ENCODE measurements around the gene HADH. TPM values are rescaled to one million over a fixed set of nuclear protein-coding genes. Genes with fewer than 3 reads are reported as not detected.
"Not testable (repeated sequence)": the region's sequence is repeated elsewhere in the genome, so short reads cannot be mapped to it uniquely, and the experiment has no call there.

HADH gene
- polyA plus RNA-seq, 4 donors: 96.5 to 115 (median 100.0) TPM

DNA sequence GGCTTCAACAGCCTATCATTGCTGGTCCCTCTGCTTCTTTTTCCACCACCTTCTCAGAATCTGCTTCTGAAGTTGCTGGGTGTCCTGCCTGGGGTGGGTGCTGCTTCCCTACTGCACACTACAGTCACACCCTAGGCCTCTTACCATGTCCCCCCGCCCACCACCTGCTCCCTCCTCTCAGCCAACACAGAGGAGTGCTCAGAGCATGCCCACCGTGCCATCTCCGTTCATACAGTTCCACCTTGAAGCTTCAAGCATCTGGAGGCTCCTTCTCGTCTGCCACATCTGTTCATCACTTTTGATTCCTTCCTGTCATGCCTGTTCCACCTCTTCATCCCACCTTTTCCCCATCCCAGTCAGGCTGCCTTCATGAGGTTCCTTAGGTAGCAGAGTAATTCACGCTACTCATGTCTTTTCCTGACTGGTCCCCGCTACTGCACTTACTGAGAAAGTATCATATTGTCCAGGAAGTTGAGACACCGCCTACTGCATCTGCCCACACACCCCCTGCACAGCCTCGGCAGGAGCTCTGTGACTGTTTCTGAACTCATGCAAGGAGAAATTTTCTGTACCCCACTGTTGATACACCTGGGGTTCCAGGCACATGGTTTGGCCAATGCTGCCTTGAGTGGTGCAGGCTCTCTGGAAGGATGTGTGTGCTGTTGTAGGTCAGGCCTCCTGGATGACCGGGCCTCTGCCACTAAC, 39.5 kb downstream of the HADH start:
- no peak for DNase-seq (ENCODE audit: low read depth in 4 of 4, low spot score in 3 of 4)

DNA sequence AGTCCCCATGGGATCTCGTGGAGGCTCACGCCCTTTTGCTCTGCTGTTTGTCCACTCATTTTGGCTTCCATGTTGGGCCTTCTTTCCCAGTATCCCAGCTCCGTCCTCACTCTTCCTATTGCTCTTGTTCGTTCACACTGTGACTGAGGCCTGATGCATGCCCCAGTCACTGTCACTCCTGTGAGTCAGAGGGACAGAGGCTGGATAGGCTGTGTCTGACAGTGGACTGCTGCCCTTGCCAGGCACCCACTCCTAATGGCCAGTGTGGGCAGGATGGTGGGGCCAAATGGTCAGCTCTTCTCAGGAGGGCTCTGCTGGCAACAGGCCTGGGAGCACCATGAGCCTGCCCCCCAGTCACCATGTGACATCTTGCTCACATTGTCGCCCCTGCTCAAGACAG, 40.0 kb downstream of the HADH start:
- no peak for DNase-seq (ENCODE audit: low read depth in 4 of 4, low spot score in 3 of 4)

DNA sequence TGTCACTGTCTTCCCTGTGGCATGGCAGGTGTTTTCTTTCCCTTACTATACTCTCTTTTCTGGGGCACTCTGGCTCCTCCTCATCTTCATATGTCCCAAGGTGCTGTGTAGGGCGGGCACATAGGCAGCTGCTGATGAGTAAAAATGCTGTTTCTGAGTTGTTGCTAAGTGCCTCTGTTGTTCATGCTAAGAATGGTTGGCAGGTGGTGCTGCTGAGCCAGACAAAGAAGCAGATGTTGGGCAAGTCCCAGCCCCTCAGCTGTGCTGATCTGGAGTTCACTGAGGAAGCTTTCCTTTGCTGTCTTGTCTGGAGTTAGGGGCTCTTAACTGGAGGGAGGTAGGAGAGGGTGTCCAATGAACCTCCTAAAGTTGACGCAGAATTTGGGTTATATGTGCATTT, 40.6 kb downstream of the HADH start:
- peak in 1 of 4 donors; percentile 24 for DNase-seq (ENCODE audit: low read depth in 4 of 4, low spot score in 3 of 4)

DNA sequence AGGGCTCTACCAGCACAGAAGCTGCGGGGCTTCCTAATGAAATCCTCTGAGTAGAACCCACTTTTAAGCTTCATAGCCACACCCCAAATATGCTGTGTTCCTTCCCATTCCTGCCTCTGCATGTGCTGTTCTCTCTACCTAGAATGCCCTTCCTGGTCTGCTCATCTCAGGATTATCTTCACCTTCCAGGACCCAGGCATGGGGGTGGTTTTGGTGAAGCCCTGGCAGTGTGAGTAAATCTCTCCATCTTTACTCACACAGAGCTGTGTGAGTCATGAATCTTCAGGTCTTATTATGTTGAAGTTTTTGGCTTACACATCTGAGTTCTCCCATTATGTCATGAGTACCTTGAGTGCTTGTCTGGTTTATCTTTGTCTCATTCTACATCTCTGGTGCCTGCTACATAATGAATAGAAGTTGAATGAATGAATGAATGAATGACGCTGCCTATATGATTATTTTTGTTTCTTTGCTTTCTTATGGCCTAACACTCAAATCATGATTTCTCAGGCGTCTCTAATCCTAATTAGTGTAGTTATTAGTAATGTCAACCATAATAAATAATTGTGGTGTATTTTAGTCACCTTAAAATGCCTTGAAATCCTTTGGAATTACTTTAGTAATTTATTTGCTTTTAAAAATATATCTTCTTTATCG, 41.9 kb downstream of the HADH start:
- no peak for DNase-seq (ENCODE audit: low read depth in 4 of 4, low spot score in 3 of 4)

DNA sequence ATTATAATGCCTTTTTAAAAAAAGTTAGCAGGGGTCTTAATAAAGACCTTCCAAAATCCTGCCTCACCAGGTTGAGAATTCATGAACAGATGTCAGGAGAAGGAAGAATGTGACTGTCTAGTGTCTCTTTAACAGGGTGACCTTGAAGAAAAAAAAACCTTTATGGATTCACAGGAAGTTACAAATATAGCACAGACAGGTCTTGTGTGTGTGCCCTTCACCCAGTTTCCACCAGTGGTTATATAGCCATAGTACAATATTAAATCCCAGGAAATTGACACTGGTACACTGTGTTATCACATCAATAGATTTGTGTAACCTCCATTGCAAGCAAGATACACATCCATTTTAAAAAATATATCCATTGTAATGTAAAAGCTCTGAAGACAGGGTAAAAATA, 43.7 kb downstream of the HADH start:
- DNase-seq (ENCODE audit: low read depth in 4 of 4, low spot score in 3 of 4): no peak

DNA sequence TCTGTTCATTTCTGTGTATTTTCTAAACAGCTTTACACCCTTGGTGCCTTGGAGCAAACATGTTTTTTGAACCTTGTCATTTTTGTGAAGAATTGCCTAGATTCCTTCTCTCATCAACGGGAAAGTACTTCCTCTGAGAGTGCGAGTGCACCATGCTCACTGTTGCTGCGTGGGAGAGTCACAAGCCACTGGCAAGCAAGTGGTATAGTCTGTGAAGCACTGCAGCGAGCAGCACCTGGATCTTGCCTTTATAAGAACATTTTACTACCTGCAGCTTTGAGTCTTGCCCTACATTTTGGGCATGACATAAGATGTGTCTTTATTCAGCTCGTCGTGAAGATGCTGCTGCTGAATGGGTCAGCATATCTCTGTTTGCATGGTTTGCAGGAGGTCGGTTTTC, 44.9 kb downstream of the HADH start:
- DNase-seq (ENCODE audit: low read depth in 4 of 4, low spot score in 3 of 4): no peak

DNA sequence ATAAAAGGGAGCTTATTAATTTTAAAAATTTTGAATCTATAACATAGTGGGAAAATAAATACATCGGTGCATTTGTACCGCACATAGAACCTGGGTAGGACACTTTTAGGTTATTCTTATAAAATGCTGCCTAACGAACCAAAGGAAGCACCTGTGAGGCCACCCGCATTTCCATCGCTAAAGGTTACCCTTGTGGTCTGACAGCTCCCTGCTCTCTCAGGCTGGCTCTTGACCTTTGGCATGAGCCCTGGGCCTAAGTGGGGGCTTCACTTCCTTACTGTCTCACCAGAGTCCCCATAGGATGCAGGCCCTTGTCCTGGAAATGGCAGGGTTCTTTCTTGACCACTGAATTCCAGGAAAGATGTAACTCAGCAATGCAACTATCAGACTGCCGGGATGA, 46.0 kb downstream of the HADH start:
- no peak for DNase-seq (ENCODE audit: low read depth in 4 of 4, low spot score in 3 of 4)

DNA sequence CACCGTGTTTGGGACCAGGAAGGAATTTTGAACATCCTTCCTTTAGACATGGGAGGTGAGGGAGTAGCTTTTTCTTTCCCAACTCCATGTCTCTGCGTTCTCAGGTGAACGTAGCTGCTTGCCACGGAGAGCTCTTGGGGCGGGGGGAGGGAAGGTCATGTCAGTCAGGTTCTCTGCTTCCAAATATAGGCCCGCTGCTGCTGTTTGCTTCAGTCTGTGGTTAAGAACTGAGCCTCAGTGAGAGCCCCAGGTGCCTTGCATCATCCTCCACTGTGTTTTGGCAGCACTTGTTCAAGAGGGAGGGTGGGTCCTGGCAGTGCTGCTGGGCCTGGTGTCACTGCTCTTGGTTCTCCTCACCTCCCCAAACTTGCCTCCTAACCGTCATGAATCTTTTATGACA, 46.5 kb downstream of the HADH start:
- DNase-seq (ENCODE audit: low read depth in 4 of 4, low spot score in 3 of 4): no peak

DNA sequence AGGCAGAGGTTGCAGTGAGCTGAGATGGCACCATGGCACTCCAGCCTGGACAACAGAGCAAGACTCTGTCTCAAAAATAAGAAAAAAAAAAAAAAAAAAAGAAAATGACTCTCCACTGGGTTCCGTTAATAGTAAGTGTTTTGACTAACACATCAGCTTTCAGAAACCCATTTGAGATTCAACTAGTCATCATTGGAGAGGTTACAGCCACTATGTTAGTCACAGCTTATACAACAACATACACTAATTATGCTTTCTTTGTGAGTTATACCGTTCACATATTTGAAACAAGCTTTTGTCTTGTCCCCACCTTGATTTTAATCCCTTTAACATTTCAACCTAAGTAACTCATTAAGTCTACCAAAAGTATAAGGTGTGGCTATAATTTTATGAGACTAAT, 48.2 kb downstream of the HADH start:
- no peak for DNase-seq (ENCODE audit: low read depth in 4 of 4, low spot score in 3 of 4)

DNA sequence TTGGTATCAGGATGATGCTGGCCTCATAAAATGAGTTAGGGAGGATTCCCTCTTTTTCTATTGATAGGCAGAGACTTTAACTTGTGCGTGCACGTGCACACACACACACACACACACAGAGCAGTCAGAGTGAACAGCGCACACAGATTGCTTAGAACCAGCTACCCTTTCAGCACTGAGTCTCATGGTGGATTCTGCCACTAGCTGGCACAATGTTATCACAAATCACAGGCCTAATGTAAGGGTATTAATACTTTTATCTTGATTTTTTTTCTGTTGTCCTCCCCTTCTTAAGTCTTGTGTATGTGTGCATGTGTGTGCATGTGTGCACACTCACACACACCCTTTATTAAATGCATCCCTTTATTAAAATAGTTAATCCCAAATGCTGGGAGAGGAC, 53.2 kb downstream of the HADH start:
- DNase-seq (ENCODE audit: low read depth in 4 of 4, low spot score in 3 of 4): no peak

DNA sequence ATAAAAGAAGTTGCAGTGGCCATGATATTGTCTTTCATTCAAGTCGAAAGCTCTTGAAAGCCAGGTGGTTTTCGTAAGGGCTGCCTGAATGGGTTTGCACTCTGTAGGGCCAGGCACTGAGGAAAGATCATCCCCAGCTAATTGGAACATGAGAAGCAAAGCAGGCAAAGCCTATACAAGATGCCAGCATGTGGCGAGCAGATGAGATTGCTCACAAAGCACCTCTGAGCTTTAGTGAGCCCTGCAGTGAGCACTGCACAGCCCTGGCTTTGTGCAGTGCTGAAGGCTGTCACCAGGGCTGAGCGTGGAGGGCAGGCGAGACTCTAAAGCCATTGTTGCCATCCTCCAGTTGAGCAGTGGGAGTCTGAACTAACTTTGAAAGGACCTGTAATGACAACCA, 53.8 kb downstream of the HADH start:
- no peak for DNase-seq (ENCODE audit: low read depth in 4 of 4, low spot score in 3 of 4)

DNA sequence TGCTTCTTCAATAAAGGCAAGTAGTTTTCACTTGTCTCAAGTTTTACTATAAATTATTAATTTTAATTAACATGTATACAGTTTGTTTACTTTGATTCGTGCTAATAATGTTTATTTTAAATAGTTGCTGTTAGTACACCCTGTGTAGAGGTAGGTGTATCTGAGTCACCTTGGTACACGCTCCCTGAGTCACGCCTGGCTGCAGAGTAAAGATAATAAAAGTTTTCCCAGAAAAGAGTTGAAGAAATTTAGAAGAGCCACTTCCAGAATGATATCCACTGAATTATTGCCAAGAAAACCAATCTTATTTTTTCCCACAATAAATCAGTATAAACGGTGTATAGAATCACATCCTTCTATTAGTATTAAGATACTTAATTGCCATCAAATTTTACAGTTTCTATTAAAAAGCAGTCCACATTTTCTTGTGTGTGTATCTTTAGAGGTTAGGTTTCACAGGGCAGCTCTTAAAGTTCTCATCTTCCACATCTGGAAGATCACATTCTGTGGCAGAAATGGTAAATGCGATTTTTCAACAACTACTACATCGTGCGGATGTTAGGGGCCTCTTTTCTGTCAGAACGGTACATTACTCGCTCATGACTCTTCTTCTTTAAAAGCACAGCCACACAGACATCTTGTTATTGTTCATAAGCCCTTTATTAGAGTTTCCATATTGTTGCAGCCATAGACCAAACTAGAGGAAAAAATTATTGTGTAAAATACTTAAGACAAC, 55.4 kb downstream of the HADH start:
- no peak for DNase-seq (ENCODE audit: low read depth in 4 of 4, low spot score in 3 of 4)

DNA sequence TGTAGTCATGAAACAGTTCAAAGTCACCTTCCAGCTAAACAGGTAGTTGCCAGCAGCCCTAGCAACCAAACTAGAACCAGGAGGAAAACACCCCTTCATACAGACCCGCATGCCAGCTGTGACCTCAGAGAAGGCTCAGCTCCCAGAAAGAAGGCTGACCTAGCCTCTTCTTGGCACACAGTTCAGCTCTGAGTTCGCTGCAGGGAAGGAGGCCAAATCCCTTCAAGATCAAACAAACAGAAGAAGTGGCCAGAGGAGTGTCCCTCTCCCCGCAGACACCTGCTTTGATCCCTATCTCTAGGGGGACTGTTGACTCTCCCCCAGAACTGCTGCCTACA, 56.0 kb downstream of the HADH start:
- DNase-seq (ENCODE audit: low read depth in 4 of 4, low spot score in 3 of 4): no peak

DNA sequence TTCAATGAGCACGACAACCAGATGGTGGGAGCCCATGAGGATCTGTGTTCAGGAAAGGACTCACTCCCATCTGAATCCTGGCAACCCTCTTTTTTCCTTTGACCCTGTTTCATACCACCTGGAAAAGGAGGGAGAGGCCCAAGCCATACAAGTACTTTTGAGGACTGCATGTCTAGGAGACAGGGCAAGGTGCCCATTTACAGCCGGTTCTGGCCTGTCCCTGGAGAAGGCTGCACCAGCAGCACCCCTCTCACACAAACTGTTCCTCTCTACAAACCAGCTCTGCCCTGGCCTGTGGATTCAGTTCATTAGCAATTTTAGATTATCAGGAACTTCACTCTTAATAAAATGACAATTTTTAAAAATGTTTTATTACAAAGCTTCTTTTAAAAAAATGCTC, 57.5 kb downstream of the HADH start:
- DNase-seq (ENCODE audit: low read depth in 4 of 4, low spot score in 3 of 4): no peak

DNA sequence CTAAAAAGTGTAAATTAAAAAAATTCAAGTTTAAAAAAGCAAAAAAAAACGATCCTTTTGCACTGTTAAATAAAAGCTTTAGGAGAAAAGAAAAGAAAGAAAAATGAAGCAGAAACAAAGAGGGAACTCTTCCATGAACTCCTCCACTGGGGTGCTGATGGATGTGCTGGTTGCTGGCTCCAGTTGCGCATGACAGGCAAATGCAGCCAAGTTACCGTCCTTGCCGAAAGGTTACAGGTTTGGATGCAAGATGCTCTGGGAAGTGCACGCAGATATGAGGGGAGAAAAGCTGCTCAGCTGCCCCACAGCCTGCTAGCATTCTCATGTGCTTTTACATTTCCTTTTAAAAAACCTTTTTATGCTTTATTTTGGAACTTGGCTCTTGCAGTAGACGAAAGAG, 58.5 kb downstream of the HADH start:
- no peak for DNase-seq (ENCODE audit: low read depth in 4 of 4, low spot score in 3 of 4)

DNA sequence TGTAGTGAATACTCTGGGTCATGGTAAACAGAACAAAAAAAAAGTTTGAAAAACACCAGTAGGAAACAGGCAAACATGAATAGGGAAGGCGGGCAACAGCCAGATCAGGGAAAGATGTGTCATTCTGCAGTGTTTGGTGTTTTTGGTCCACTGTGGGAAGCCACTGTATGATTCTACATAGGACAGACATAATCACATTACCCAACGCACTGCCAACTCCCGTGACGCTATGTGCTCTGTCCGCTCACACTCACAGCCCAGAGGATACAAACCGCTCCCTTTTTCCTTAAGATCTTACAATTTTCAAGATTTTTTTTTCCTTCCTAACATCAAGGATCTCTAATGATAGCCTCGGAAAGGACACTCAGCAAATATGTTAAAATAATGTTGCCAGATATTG, 59.3 kb downstream of the HADH start:
- DNase-seq (ENCODE audit: low read depth in 4 of 4, low spot score in 3 of 4): no peak

DNA sequence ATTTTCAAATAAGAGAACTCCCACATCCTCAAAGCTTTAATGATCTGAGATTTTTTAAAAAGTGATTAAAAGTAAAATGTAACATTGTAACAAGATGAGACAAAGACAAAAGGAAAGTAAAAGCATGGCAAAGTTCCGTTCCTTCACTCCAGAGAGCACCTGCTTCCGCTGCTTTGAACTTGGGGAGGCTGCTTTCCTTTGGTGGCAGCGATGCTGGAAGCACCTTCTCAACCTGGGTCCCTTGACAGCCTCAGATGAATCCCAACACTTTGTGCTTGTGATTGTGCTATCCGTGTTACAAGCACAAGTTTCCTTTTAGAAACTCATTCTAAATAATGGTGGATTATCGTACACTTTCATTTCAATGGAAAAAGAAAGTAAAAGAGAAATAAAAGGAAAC, 59.7 kb downstream of the HADH start:
- no peak for DNase-seq (ENCODE audit: low read depth in 4 of 4, low spot score in 3 of 4)

DNA sequence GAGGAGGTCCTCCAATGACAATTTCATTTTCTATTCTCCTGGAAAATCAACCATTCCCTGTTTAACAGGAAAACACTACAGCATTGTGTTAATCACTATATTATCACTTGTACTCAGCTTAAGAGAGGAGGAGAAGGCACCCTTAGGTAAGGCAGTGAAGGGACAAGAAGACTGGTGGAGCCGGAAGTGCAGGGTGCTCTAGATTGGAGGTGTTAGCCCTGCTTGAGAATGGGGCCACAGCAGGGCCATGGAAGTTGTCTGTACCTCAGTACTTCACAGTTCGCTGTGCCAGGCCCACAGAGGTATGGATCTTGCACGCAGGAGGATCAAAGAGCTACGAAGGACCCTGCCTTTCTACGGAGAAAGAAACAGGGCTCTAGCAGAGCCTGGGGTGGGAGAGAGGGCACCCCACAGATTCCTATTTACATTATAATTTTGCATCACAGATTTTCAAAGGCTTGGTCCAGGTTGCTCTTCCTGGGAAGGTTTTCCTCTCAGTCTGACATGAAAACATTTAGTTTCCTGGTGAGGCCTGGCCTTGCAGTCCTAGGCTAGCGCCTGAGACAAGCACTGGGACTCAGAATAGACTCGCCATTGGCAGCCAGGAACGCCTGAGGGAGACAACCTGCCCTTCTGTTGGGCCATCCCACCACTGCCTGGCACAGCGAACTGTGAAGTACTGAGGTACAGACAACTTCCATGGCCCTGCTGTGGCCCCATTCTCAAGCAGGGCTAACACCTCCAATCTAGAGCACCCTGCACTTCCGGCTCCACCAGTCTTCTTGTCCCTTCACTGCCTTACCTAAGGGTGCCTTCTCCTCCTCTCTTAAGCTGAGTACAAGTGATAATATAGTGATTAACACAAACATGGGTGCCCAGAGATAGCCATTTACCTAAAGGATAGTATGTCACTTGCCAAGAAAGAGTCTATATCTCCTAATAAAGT, 60.8 kb downstream of the HADH start:
- not testable (repeated sequence) for DNase-seq (ENCODE audit: low read depth in 4 of 4, low spot score in 3 of 4)

DNA sequence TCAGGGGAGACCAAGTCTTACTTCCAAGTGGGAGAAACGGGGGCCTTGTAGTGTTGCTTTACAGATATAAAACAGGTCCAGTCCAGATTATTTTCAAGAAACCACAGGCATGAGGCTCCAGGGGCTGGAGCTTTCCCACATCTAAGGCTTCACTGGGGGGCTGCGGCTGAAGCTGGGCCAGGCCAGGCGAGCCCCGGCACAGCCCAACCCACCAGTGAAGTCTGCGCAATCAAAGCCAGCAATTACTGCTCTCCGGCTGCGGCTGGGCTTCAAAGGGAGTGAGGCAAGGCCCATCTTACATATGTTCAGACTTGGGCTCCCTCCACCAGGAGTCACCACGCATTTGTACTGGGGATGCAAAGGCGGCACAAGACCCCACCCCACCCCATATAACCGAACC, 61.7 kb downstream of the HADH start:
- DNase-seq (ENCODE audit: low read depth in 4 of 4, low spot score in 3 of 4): no peak

DNA sequence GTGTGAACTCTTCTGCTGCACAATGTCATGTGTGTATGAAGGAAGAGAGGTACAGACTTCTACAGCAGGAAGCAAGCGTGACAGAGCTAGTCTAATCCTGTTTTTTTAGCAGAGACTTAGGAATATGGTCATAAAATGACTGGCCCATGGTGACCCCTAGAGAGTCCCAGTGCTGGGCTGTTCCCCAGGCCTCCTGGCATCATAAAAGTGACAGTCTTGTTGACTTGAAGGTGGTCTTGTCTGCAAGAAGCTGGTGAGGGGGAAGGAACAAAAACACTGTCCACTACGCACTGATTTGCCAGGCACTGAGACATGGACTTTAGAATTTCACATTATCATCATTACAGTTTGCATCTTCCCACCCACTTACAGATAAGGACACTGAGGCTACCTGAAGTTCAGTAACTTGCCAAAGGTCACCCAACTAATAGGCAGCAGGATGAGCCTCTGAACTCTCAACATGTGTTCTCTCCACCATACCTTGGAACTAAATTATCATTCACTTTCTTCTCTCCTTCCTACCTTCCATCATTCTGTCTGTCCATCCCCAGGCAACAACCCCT, 63.0 kb downstream of the HADH start:
- no peak for DNase-seq (ENCODE audit: low read depth in 4 of 4, low spot score in 3 of 4)

DNA sequence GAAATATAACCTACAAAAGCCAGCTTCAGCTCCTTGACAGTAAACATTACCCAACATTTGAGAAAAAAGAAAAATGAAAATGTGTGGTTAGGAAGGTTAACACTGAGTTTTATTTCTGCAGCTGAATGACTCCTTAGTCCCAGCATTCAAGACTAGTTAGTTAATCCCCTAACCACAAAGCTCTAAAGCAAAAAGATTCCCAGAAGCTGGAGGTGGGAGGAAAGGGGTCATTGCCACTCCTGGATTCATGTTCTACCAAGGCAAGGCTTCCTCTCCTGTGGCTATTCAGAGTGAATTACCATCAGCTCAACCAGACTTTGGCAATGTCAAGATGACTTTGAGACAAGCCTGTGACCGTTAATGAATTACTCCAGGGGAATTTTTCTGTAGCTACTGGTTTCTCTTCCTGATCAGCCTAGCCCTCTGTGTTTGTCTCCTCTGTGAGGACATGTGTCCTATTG, 63.6 kb downstream of the HADH start:
- DNase-seq (ENCODE audit: low read depth in 4 of 4, low spot score in 3 of 4): no peak

Data from right renal pelvis (tissue), 4 donors.